ENCODE data around the gene ZC3HAV1L. TPM values are rescaled to one million over a fixed set of nuclear protein-coding genes. Genes with fewer than 3 reads are reported as not detected.

ZC3HAV1L gene
- total RNA-seq, 1 experiment from 2014 or later: 11.8 TPM

DNA sequence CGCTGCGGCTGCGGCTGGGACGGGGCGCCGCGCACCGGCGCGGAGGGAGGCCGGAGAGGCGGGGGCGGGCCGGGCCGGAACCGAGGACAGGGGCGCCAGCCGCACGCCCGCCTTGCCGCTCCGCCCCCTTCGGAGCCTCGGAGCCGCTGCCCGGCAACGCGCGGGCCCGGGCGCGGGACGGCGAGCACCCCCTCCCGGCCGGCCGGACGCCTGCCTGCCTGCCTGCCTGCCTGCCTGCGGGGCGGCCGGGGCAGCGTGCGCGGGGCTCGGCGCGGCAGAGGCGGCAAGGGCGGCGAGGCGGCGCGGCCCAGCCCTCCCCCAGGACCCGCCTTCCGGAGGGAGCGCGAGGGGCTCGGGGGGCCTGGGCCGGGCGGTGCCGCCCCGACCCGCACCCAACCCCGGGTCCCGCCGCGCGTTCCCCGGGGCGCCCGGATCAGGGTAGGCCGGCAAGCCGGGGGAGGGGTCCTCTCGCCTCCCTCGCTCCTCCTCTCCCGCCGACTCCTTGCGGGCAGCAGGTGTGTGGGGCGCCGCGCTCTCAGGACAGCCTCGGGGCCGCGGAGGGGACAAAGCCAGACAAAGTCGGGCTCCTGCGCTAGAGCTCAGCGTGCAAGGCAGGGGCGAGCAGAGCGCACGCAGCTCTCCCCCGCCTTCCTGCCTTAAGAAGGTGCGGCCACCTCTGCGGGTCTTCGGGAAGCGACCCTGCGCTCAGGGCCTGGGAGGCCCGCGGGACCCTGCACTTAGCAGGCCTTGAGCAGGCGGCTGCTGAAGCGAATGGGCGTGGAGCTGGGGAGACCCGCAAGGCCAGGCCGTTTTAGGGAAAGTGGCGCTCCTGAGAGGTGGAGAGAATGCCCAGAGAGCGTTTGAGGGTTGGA lies 54.3 kb downstream of the ZC3HAV1L start, which contains the start of gene KIAA1549:
KIAA1549 (minus strand) TSS at position 58 of the 872 bp plus-strand sequence. CDS start 120 bp downstream, outside the sequence.
- Histone ChIP-seq H3K4me1 (ENCODE audit: control insufficient read depth in 1 of 2, insufficient read depth in 2 of 2, low read length in 2 of 2) (peaks cover 3 to 36% of the 10 kb centered on the region in 2 experiments; a peak in 3 of 4 replicates), H3K9me2 (ENCODE audit: insufficient read depth) (no peaks in the 10 kb centered on the region), H3K36me3 (ENCODE audit: control insufficient read depth in 1 of 2, insufficient read depth in 2 of 2, low read length in 2 of 2) (no peaks in the 10 kb centered on the region), H3K9me3 (ENCODE audit: control insufficient read depth in 1 of 2, insufficient read depth in 1 of 2, low read depth in 1 of 2, low read length in 2 of 2) (no peaks in the 10 kb centered on the region), H4K20me1 (ENCODE audit: insufficient read depth) (no peaks in the 10 kb centered on the region), H2AFZ (ENCODE audit: low read depth, low read length, poor library complexity, severe bottlenecking) (no peak within 1 kb of the TSS), H3K4me2 (ENCODE audit: low read length) (peak within 1 kb of the TSS; percentile 89), H3K27ac (ENCODE audit: low read depth, low read length) (peak within 1 kb of the TSS; percentile 61; the same call in 1 of the 2 replicates), H3K79me2 (ENCODE audit: insufficient read depth, low read length) (peaks cover 8% of the 10 kb centered on the region), H3K9ac (ENCODE audit: low read length) (peak within 1 kb of the TSS; percentile 74), H3K27me3 (ENCODE audit: insufficient read depth, low read length) (no peaks in the 10 kb centered on the region), H3K4me3 (replicated peaks in 1 of 2; ENCODE audit: low read depth in 1 of 2, low read length in 2 of 2) (peak within 1 kb of the TSS; percentile 61 to 74)
- TF ChIP-seq CBX3 (IDR thresholded peaks at IDR 0.05; ENCODE audit: low read depth) (no peak), EZH2phosphoT487 (IDR thresholded peaks at IDR 0.05; ENCODE audit: borderline replicate concordance) (no peak), SRF (IDR thresholded peaks at IDR 0.05; ENCODE audit: low read depth) (no peak), POLR2AphosphoS5 (IDR thresholded peaks at IDR 0.05; ENCODE audit: low read depth, low read length) (peak; percentile 39), ZFX (IDR thresholded peaks at IDR 0.05) (peak; percentile 89), YY1 (IDR thresholded peaks at IDR 0.05; ENCODE audit: extremely low read depth, insufficient replicate concordance, low read depth, low read length) (no peak), ELF1 (IDR thresholded peaks at IDR 0.05; ENCODE audit: borderline replicate concordance, low read depth) (no peak), TCF7L2 (IDR thresholded peaks at IDR 0.05; ENCODE audit: borderline replicate concordance, extremely low read depth, insufficient read depth, insufficient read length) (no peak), JUND (IDR thresholded peaks at IDR 0.05) (no peak), RAD21 (IDR thresholded peaks at IDR 0.05; ENCODE audit: low read depth) (no peak)
- TF ChIP-seq, protein P1, sequence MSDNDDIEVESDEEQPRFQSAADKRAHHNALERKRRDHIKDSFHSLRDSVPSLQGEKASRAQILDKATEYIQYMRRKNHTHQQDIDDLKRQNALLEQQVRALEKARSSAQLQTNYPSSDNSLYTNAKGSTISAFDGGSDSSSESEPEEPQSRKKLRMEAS (IDR thresholded peaks at IDR 0.05): no peak
- TF ChIP-seq, protein P2, sequence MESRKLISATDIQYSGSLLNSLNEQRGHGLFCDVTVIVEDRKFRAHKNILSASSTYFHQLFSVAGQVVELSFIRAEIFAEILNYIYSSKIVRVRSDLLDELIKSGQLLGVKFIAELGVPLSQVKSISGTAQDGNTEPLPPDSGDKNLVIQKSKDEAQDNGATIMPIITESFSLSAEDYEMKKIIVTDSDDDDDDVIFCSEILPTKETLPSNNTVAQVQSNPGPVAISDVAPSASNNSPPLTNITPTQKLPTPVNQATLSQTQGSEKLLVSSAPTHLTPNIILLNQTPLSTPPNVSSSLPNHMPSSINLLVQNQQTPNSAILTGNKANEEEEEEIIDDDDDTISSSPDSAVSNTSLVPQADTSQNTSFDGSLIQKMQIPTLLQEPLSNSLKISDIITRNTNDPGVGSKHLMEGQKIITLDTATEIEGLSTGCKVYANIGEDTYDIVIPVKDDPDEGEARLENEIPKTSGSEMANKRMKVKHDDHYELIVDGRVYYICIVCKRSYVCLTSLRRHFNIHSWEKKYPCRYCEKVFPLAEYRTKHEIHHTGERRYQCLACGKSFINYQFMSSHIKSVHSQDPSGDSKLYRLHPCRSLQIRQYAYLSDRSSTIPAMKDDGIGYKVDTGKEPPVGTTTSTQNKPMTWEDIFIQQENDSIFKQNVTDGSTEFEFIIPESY (IDR thresholded peaks at IDR 0.05; ENCODE audit: extremely low read depth, insufficient replicate concordance, low read length): no peak
- BruUV-seq (replicated peaks): no TSS peak
- ATAC-seq (peak; percentile 89), DNase-seq (ENCODE audit: low read depth, low spot score) (peak; percentile 12)
- ChIA-PET CTCF (interaction anchor here (1.6 kb wide), 1 partner anchor 95 kb away, joined by 5 read pairs; no protein-coding TSS in a partner anchor), POLR2A (no interaction called here), RAD21 (ENCODE audit: low non-redundant PET in 1 of 2, low total read pairs in 2 of 2, uncharacterized antibody in 2 of 2, unreplicated experiment in 2 of 2) (no interaction called here)
- intact Hi-C loops (cut with micrococcal nuclease): loop anchor here (2.0 kb wide), 1 partner anchor 95 kb away; no protein-coding TSS in a partner anchor
